Thoracic aorta endothelial cell (primary cell): ENCODE results near the gene RASA3. TPM values are rescaled to one million over a fixed set of nuclear protein-coding genes. Genes with fewer than 3 reads are reported as not detected.

Experiments
- total RNA-seq: library from RNA; depleted of rRNA; stranded (reverse); fragments of >200 nt; gene quantifications from 2 replicates; pipeline ENCODE4 v1.2.3, GENCODE V29; 2012

RASA3 gene
- total RNA-seq, result 45.3 and 47.6 TPM in 2 replicates

GRCh38 chr13:114132419-114133121 is at the start of gene RASA3:
RASA3 (minus strand) TSS chr13:114132623; CDS start chr13:114132489, 134 bp downstream.

GRCh38 chr13:114179087-114179658 is 46.8 kb upstream of the RASA3 start, which contains the start of gene CFAP97D2:
CFAP97D2 (plus strand) TSS chr13:114179257; CDS start chr13:114179331, 74 bp downstream.

GRCh38 chr13:113973218-113974164 is 158.9 kb downstream of the RASA3 start, which contains the start of gene C13orf46:
C13orf46 (minus strand) TSS chr13:113974076; CDS start chr13:113973997, 79 bp downstream.

Other genes with a start within 250 kb of the RASA3 start
- 0.22 and 0.27 TPM in 2 replicates for gene C13orf46, start 158.5 kb downstream of the RASA3 start, total RNA-seq
- not detected in 2 replicates for gene CFAP97D2, start 46.6 kb upstream of the RASA3 start, total RNA-seq
- 73.0 and 77.9 TPM in 2 replicates for gene CDC16, start 102.3 kb upstream of the RASA3 start, total RNA-seq
- gene UPF3A, start 149.0 kb upstream of the RASA3 start, total RNA-seq, result 28.7 and 35.3 TPM in 2 replicates
- gene CHAMP1, start 181.9 kb upstream of the RASA3 start, total RNA-seq, result 17.3 and 20.5 TPM in 2 replicates